Endothelial cell (in vitro differentiated cells): Measurements from ENCODE around the gene SPZ1. TPM values are rescaled to one million over a fixed set of nuclear protein-coding genes. Genes with fewer than 3 reads are reported as not detected.

Experiments used
- DNase-seq: peaks from one replicate; pipeline ENCODE4 v3.0.0; 2021; ENCODE audit warnings: low spot score
- H3K27ac Mint-ChIP-seq: one replicate; pipeline ENCODE4 v1.8.0; 2021; ENCODE audit warnings: mixed read lengths, inconsistent platforms; ENCODE audit not compliant: unreplicated experiment
- H3K27me3 Mint-ChIP-seq: one replicate; pipeline ENCODE4 v1.8.0; 2021; ENCODE audit warnings: mild to moderate bottlenecking, moderate library complexity, mixed read lengths, inconsistent platforms; ENCODE audit not compliant: unreplicated experiment
- H3K36me3 Mint-ChIP-seq: one replicate; pipeline ENCODE4 v1.8.0; 2021; ENCODE audit warnings: mild to moderate bottlenecking, low read depth, mixed read lengths, inconsistent platforms; ENCODE audit not compliant: unreplicated experiment
- H3K4me1 Mint-ChIP-seq: one replicate; pipeline ENCODE4 v1.8.0; 2021; ENCODE audit warnings: mild to moderate bottlenecking, mixed read lengths, inconsistent platforms; ENCODE audit not compliant: unreplicated experiment
- H3K4me3 Mint-ChIP-seq: one replicate; pipeline ENCODE4 v1.8.0; 2021; ENCODE audit warnings: mild to moderate bottlenecking, mixed read lengths, inconsistent platforms; ENCODE audit not compliant: unreplicated experiment
- H3K9me3 Mint-ChIP-seq: one replicate; pipeline ENCODE4 v1.8.0; 2021; ENCODE audit warnings: mixed read lengths, inconsistent platforms; ENCODE audit not compliant: unreplicated experiment
- CTCF ChIP-seq: fragments of 200-600 bp; sonication (generic); IDR thresholded peaks from one replicate; pipeline ENCODE4 v1.5.0; 2021; ENCODE audit warnings: antibody characterized with exemption; ENCODE audit not compliant: unreplicated experiment
- total RNA-seq: library from RNA; stranded (reverse); fragmentation: NEBNext Ultra II Directional; extraction: Animal tissue kit (Norgen Biotek cat#: 25700); gene quantifications from one replicate; pipeline ENCODE4 v1.2.1, GENCODE V29; 2021; ENCODE audit not compliant: unreplicated experiment

The SPZ1 gene
- total RNA-seq, 1 donor from 2014 or later: not detected

GRCh38 chr5:80302636-80303035 is 17.2 kb upstream of the SPZ1 start:
- H3K4me1 Mint-ChIP-seq: no peaks in the 10 kb centered on the region
- H3K27ac Mint-ChIP-seq: no peak overlapping the region
- no peak for DNase-seq
- peaks cover 4% of the 10 kb centered on the region for H3K36me3 Mint-ChIP-seq
- no peak for TF ChIP-seq CTCF
- no peak overlapping the region for H3K4me3 Mint-ChIP-seq
- no peaks in the 10 kb centered on the region for H3K9me3 Mint-ChIP-seq
- H3K27me3 Mint-ChIP-seq: no peaks in the 10 kb centered on the region

DNA sequence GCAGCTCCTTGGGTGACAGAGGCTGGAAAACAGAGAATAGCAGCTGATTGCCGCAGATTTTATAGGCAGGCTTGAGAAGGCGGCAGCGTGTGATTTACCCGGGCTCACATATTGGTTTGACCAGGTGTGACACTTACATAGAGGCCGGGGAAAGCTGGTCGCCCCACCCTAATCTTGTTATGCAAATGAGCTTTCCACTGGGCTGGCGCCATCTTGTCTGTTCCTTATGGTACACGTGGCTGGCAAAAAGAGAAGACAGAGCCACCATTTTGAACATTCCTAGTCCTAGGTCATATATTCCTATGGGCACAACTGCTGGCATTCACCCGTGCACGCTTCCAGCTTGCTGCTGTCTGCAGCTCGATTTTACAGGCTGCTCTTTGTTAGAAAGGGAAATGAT is 11.3 kb upstream of the SPZ1 start:
- Mint-ChIP-seq H3K4me3 (peak overlapping the region; percentile 6), H3K36me3 (peaks cover 6% of the 10 kb centered on the region), H3K9me3 (peaks cover 4% of the 10 kb centered on the region), H3K27me3 (peaks cover 2% of the 10 kb centered on the region), H3K4me1 (no peaks in the 10 kb centered on the region), H3K27ac (no peak overlapping the region)
- no peak for DNase-seq
- TF ChIP-seq CTCF: no peak

GRCh38 chr5:80309871-80310665 is 9.7 kb upstream of the SPZ1 start:
- Mint-ChIP-seq H3K27ac (no peak overlapping the region), H3K4me3 (no peak overlapping the region), H3K9me3 (peaks cover 4% of the 10 kb centered on the region), H3K36me3 (peaks cover 6% of the 10 kb centered on the region), H3K4me1 (no peaks in the 10 kb centered on the region), H3K27me3 (peaks cover 2% of the 10 kb centered on the region)
- TF ChIP-seq CTCF: no peak
- DNase-seq: no peak

DNA sequence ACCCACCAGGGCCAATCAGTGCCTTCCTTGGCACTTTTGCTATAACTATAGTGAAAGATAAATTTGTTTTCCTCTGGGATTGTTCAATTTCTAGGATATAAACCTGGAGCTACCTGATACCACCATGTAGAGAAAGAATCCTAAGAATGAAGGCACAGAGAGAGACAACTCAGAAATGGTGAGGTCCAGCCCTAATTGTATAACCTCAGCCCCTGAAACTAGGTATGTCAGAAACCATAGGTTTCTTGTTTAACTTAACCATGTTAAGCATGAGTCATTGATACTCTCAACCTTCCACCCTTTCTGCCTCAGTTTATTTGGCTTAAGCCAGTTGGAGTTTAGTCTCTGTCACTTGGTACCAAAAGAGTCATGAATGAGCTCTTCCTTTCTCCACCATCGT is 4.6 kb upstream of the SPZ1 start:
- Mint-ChIP-seq H3K4me3 (no peak overlapping the region), H3K27me3 (peaks cover 2% of the 10 kb centered on the region), H3K27ac (no peak overlapping the region), H3K9me3 (no peaks in the 10 kb centered on the region), H3K4me1 (no peaks in the 10 kb centered on the region), H3K36me3 (no peaks in the 10 kb centered on the region)
- no peak for TF ChIP-seq CTCF
- DNase-seq: no peak

GRCh38 chr5:80318212-80318611 is 1.6 kb upstream of the SPZ1 start:
- DNase-seq: no peak
- no peak for TF ChIP-seq CTCF
- H3K4me1 Mint-ChIP-seq: no peaks in the 10 kb centered on the region
- no peaks in the 10 kb centered on the region for H3K36me3 Mint-ChIP-seq
- no peak overlapping the region for H3K27ac Mint-ChIP-seq
- H3K4me3 Mint-ChIP-seq: no peak overlapping the region
- H3K9me3 Mint-ChIP-seq: no peaks in the 10 kb centered on the region
- no peaks in the 10 kb centered on the region for H3K27me3 Mint-ChIP-seq
